NCI-H2227 (cell line): ENCODE results near the gene TMEM247.
"Not testable (repeated sequence)": the region's sequence is repeated elsewhere in the genome, so short reads cannot be mapped to it uniquely, and the experiment has no call there.

Experiments used
- DNase-seq: peaks from one replicate; lab custom pipeline; 2025; ENCODE audit not compliant: unreplicated experiment; lab: John Stamatoyannopoulos, UW

The TMEM247 gene

DNA sequence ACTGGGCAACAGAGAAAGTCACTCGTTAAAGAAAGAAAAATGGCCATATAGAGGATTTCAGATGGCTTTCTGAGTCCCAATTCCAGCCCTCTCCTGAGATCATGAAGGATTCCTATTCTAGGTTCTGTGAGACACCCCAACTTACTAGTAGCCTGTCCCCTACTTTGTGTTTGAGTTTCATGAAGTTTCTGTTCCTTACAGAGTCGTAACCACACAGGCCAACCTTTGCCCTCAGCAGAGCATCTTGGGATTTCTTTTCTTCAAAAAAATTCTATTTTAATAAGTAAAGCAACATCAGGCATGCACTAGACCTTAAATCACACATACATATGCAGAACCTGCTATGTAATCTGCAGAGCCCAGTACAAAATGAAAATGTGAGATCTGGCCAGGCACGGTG, 30.4 kb downstream of the TMEM247 start:
- no peak for DNase-seq

DNA sequence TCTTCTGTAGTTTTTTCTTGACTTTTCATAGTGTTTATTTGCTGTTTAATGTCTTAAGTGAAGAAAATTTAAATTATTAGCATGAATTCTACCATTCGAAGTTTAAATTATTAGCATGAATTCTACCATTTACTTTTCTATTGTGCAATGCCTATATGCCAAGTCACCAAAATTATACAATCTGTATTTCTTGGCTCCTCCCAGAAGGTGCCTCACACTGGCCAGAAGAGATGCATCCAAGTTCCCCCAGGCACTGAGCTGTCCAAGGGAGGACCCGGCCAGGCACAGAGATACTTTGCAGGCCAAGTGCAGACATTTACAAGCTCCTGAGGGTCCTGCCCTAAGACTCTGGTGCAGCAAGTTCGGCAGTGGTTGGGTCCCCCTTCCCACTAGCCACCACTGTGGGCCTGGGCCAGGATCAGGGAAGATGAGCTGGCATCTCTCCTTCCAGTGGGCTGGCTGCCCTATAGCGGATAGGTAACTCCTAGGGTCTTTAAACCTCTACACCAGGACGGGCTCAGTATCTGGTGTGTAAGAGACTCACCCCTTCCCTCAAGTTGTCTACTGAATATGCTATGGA, 31.3 kb downstream of the TMEM247 start:
- no peak for DNase-seq

DNA sequence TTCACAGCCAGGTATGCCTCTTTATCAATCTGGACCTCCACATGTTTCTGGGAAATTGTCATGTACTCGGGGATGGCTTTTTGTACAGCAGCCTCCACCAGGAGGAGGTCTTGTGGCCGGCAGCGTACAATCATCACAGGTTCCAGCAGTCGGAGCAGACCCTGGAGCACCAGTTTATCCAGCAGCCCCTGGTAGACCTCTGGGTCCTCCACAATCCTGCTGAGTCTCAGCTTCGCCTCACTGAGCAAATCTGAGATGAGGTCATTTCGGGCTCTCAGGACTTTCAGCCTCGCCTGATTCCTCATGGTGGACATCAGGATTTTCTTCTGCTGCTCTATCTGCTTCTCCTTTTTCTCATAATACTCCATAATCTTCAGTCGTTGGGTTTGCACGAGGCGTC, 32.8 kb downstream of the TMEM247 start:
- DNase-seq: no peak

DNA sequence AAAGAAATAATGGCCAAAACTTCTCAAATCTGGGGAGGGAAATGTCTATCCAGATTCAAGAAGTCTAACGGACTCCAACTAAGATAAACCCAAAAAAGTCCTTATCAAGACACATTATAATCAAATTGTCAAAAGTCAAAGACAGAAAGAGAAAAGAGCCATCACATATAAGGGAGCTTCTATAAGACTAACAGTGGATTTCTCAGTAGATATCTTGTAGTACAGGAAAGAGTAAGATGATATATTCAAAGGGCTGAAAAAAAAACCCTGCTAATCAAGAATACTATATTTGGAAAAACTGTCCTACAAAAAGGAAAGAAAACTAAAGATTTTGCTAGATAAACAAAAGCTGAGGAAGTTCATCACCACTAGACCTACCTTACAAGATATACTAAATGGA, 35.4 kb downstream of the TMEM247 start:
- DNase-seq: no peak

DNA sequence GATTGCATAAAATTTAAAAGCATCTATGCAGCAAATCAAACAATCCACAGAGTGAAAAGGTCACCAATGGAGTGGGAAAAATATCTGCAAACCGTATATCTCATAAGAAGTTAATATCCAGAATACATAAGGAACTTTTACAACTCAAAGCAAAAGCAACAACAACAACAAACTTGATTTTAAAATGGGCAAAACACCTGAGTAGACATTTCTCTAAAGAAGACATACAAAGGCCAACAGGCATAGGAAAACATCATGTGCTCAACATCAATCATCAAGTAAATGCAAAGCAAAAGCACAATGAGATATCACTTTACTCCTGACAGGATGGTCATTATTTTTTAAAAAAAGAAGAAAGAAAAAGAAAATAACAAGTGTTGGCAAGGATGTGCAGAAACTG, 38.1 kb downstream of the TMEM247 start:
- DNase-seq: no peak

DNA sequence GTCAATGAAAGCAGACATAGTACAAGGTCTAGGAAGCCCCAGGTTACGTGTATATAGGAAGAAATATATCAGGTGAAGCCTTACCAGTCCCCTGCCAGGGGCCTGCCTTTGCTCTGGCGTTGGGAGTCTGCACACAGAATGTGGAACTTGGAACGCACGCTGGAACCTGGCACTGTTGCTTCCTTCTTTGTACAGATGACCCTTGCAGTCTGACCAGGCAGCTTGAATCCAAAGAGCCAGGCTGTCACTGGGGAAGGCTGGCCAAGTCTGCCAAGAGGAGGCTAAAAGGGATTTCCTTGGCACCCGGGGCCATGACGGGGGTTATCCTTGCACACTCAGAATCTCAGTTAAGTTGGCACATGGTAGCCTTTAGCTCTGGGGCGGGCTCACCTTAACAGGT, 39.5 kb downstream of the TMEM247 start:
- DNase-seq: no peak

DNA sequence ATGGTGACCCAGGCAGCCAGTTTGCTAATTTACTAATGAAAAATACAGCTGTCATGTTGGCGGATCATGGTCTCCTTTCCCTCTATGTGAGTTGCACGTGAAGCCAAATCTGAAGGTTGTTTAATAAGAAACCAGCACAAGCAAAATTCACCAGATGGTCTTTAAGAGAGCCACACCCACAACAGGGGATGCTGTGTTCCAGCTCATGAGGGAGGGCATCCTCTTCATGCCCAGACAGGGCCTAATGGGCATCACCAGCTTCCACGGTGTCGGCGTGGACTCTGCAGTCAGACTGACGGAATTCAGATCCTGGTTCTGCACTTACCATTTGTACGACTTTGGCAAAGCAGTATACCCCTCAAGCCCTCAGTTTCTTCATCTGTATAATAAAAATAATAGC, 39.9 kb downstream of the TMEM247 start:
- no peak for DNase-seq

DNA sequence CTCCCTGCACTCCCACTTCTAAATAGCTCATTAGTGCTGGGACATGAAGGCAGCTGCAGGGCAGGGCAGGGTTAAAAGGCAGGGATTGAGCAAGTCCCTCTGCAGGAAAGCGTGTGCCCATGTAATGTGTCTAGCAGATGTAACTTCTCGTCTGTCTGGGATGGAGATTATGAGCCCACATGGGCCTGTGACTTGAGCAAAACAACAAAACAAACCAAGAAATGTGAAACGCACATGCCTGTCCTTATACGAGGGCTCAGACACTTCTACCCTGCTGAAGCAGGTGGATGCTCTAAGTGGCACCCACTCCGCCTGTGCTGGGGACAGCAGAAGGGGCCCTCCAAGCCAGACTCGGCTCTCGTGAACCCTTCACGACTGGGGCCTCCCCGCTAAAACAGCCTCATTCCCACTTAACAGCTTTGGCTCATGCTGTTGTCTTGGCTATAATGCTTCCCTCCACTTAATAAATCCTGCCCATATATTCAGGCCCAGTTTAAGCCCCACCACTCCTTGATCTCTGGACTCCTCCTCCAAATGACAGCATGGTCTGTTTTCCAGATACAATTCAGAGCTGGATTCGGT, 40.9 kb downstream of the TMEM247 start:
- no peak for DNase-seq

DNA sequence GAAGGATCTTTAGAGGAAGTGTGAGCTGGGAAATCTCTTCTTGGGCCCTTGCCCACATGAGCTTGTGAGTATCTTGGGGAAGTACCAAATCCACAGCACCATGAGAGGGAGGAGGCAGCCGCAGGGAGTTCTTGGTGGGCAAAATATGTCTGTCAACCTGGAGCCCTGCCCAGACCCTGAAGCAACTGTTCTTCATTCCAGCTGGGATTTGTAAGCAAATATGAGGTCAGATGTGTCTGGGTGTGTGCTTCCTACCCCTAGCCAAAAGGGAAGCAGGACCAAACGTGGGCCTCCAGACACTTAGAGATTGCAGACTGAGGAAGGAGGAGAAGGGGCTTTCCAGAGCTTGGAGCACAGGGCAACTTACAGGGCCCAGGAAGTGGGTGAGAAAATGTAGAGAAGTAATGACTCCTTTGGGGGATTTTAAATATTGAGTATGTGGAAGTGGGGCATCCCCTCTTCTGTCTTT, 41.9 kb downstream of the TMEM247 start:
- no peak for DNase-seq

DNA sequence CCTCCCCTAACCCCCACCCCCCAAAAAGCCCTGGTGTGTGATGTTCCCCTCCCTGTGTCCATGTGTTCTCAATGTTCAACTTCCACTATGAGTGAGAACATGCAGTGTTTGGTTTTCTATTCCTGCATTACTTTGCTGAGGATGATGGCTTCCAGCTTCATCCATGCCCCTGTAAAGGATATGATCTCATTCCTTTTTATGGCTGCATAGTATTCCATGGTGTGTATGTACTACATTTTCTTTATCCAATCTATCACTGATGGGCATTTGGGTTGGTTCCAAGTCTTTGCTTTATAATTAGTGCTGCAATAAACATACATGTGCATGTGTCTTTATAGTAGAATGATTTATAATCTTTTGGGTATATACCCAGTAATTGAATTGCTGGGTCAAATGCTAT, 43.0 kb downstream of the TMEM247 start:
- DNase-seq: not testable (repeated sequence)

DNA sequence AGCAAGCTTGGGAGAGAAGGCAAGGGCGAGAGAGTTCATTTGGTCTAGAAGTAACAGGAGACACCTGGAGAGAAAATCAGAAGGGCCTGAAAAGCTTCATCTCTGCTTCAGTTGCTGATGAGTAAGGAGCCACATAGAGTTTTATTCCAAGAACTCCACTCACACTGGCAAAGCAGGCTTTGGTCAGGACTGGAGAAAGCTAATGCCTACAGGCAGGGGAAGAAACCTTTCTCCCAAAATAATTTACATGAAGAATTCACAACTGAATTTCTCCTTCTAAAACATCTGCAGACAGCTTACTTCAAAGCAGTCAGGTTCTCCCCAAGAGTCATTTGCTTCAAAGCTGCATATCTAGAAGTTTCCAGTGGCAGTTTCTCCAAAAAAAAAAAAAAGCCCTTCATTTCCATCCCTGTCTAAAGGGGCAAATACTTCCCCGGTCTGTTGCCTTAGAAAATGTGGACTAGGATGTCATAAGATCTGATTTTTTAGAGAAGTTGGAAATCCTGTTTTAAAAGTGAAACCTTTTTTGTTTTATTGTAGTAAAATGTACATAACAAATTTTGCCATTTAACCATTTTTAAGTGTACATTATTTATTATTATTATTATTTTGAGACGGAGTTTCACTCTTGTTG, 46.3 kb downstream of the TMEM247 start:
- no peak for DNase-seq

DNA sequence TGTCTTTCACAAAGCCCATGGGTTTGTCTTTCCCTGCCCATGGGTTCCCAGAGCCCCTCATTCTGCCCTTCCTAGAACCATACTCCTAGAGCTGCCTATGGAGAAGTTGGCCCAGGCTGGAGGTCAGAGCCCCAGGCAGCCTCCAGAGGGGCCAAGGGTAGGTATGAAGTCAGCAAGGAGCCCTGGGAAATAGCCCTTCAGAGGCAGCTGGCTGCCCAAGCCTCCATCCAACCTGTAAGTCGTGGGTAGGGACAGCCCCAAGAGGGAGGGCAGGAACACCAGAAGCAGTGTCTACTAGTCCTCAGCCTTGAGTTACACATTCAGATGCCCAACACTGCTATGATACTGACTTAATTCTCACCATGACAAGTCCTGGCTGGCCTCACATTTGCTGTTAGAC, 49.5 kb downstream of the TMEM247 start:
- no peak for DNase-seq

DNA sequence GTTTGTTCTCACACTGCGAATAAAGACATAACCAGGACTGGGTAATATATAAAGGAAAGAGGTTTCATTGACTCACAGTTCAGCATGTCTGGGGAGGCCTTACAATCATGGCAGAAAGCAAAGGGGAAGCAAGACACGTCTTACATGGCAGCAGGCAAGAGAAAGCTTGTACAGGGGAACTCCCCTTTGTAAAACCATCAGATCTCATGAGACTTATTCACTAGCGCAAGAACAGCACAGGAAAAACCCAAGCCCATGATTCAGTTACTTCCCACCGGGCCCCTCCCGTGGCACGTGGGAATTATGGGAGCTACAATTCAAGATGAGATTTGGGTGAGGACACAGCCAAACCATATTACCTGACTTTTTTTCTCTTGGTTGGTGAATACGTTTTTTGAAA, 51.3 kb downstream of the TMEM247 start:
- no peak for DNase-seq

DNA sequence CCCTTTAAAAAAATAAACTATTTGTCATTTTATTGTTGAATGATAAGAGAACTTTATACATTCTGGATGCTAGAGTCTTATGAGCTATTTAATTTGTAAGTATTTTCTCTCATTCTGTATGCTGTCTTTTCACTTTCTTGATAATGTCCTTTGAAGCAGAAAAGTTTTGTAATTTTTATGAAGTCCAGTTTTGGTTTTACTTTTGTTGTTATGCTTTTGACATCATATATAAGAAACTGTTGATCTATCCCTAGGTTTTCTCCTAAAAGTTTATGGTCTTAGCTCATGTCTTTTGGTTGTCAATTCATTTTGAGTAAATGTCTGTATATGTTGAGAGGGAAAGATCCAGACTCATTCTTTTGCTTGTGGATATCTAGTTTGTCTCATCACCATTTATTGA, 52.5 kb downstream of the TMEM247 start:
- DNase-seq: no peak
